ENCODE results near the gene OSBPL3.
"Not testable (repeated sequence)": the region's sequence is repeated elsewhere in the genome, so short reads cannot be mapped to it uniquely, and the experiment has no call there.

Gene OSBPL3

GRCh38 chr7:24798261-24798660, 181.7 kb downstream of the OSBPL3 start:
- no peak for TF ChIP-seq CTCF (IDR thresholded peaks at IDR 0.05; ENCODE audit: extremely low read depth, missing control alignments)
- no peak for DNase-seq (ENCODE audit: low spot score)

- no peak for TF ChIP-seq CTCF (IDR thresholded peaks at IDR 0.05; ENCODE audit: extremely low read depth, missing control alignments)
- no peak for DNase-seq (ENCODE audit: low spot score)
Measured at GRCh38 chr7:24797270-24797669, 182.7 kb downstream of the OSBPL3 start.

- DNase-seq (ENCODE audit: low spot score): no peak
- no peak for TF ChIP-seq CTCF (IDR thresholded peaks at IDR 0.05; ENCODE audit: extremely low read depth, missing control alignments)
Measured at GRCh38 chr7:24795407-24795767, 184.6 kb downstream of the OSBPL3 start.

GRCh38 chr7:24794751-24795406, 185.1 kb downstream of the OSBPL3 start:
- DNase-seq (ENCODE audit: low spot score): not testable (repeated sequence)

GRCh38 chr7:24793982-24794648, 185.9 kb downstream of the OSBPL3 start:
- DNase-seq (ENCODE audit: low spot score): no peak
- no peak for TF ChIP-seq CTCF (IDR thresholded peaks at IDR 0.05; ENCODE audit: extremely low read depth, missing control alignments)

GRCh38 chr7:24788961-24789576, 190.9 kb downstream of the OSBPL3 start:
- no peak for TF ChIP-seq CTCF (IDR thresholded peaks at IDR 0.05; ENCODE audit: extremely low read depth, missing control alignments)
- no peak for DNase-seq (ENCODE audit: low spot score)

- TF ChIP-seq CTCF (IDR thresholded peaks at IDR 0.05; ENCODE audit: extremely low read depth, missing control alignments): peak; percentile 3
- no peak for DNase-seq (ENCODE audit: low spot score)
Measured at GRCh38 chr7:24788075-24788474, 191.9 kb downstream of the OSBPL3 start.
